H9 (cell line): ENCODE data around the gene RNF126. TPM values are rescaled to one million over a fixed set of nuclear protein-coding genes. Genes with fewer than 3 reads are reported as not detected.
A peak's percentile ranks its signal among the peaks of the same experiment; 100 is the strongest.

ENCODE experiments used
- DNase-seq: peaks from one replicate; pipeline ENCODE4 v3.0.0-alpha.2; 2017
- H2AFZ ChIP-seq: one replicate; pipeline ENCODE4 v1.6.1; 2013; ENCODE audit warnings: mild to moderate bottlenecking, low read length, control low read depth, moderate library complexity
- H2AK5ac ChIP-seq: 2 replicates; pipeline ENCODE4 v1.6.1; 2013; ENCODE audit warnings: low read length, control low read depth, mixed read lengths; ENCODE audit not compliant: insufficient read length
- H2BK120ac ChIP-seq: one replicate; pipeline ENCODE4 v1.6.1; 2013; ENCODE audit warnings: low read depth, mild to moderate bottlenecking, low read length, control low read depth, inconsistent platforms; ENCODE audit not compliant: poor library complexity, severe bottlenecking
- H2BK12ac ChIP-seq: 2 replicates; pipeline ENCODE4 v1.6.1; 2013; ENCODE audit warnings: low read length, control low read depth, mixed read lengths, low read depth; ENCODE audit not compliant: insufficient read length
- H2BK15ac ChIP-seq: 2 replicates; pipeline ENCODE4 v1.6.1; 2013; ENCODE audit warnings: low read depth, low read length, control low read depth
- H2BK20ac ChIP-seq: one replicate; pipeline ENCODE4 v1.6.1; 2013; ENCODE audit warnings: low read depth, mild to moderate bottlenecking, low read length, control low read depth, inconsistent platforms; ENCODE audit not compliant: poor library complexity, severe bottlenecking
- H2BK5ac ChIP-seq: 2 replicates; pipeline ENCODE4 v1.6.1; 2013; ENCODE audit warnings: low read length, control low read depth, mixed read lengths; ENCODE audit not compliant: insufficient read length
- H3K14ac ChIP-seq: 2 replicates; pipeline ENCODE4 v1.6.1; 2013; ENCODE audit warnings: low read length, control low read depth; ENCODE audit not compliant: insufficient read depth
- H3K18ac ChIP-seq: 2 replicates; pipeline ENCODE4 v1.6.1; 2013; ENCODE audit warnings: low read depth, mild to moderate bottlenecking, mixed read lengths, low read length, control low read depth; ENCODE audit not compliant: insufficient read length
- H3K23ac ChIP-seq: 2 replicates; pipeline ENCODE4 v1.6.1; 2013; ENCODE audit warnings: low read length, control low read depth, mixed read lengths, low read depth; ENCODE audit not compliant: insufficient read length
- H3K23me2 ChIP-seq: 2 replicates; pipeline ENCODE4 v1.6.1; 2013; ENCODE audit warnings: low read depth, mild to moderate bottlenecking, mixed read lengths, low read length, control low read depth; ENCODE audit not compliant: insufficient read length, poor library complexity, severe bottlenecking
- H3K27ac ChIP-seq: 2 replicates; pipeline ENCODE4 v1.5.1; 2013; ENCODE audit warnings: low read length, control low read depth, mixed read lengths, low read depth; ENCODE audit not compliant: insufficient read length
- H3K27me3 ChIP-seq: 2 replicates; pipeline ENCODE4 v1.6.1; 2013; ENCODE audit warnings: low read length, control low read depth, inconsistent platforms; ENCODE audit not compliant: insufficient read depth
- H3K4ac ChIP-seq: 2 replicates; pipeline ENCODE4 v1.6.1; 2013; ENCODE audit warnings: low read depth, mild to moderate bottlenecking, control low read depth, inconsistent platforms, low read length, moderate library complexity
- H3K4me1 ChIP-seq: 2 replicates; pipeline ENCODE4 v1.6.1; 2013; ENCODE audit warnings: low read length, control low read depth, inconsistent platforms; ENCODE audit not compliant: insufficient read depth
- H3K4me2 ChIP-seq: 2 replicates; pipeline ENCODE4 v1.6.1; 2013; ENCODE audit warnings: low read length, control low read depth, mixed read lengths; ENCODE audit not compliant: insufficient read length, insufficient read depth
- H3K56ac ChIP-seq: 2 replicates; pipeline ENCODE4 v1.6.1; 2013; ENCODE audit warnings: low read depth, mild to moderate bottlenecking, mixed read lengths, low read length, control low read depth; ENCODE audit not compliant: insufficient read length
- H3K79me1 ChIP-seq: 2 replicates; pipeline ENCODE4 v1.6.1; 2013; ENCODE audit warnings: low read depth, mild to moderate bottlenecking, moderate library complexity, low read length, control low read depth, inconsistent platforms; ENCODE audit not compliant: insufficient read depth, poor library complexity, severe bottlenecking
- H3K79me2 ChIP-seq: 2 replicates; pipeline ENCODE4 v1.6.1; 2013; ENCODE audit warnings: low read length, control low read depth, inconsistent platforms; ENCODE audit not compliant: insufficient read depth
- H3K9ac ChIP-seq: 2 replicates; pipeline ENCODE4 v1.6.1; 2013; ENCODE audit warnings: low read length, control low read depth, mixed read lengths; ENCODE audit not compliant: insufficient read length; ENCODE audit errors: extremely low read depth
- H3K9me3 ChIP-seq: one replicate; pipeline ENCODE4 v1.6.1; 2013; ENCODE audit warnings: low read depth, low read length, inconsistent platforms; ENCODE audit not compliant: control insufficient read depth
- H3T11ph ChIP-seq: one replicate; pipeline ENCODE4 v1.6.1; 2013; ENCODE audit warnings: mild to moderate bottlenecking, low read length, control low read depth, inconsistent platforms
- H4K20me1 ChIP-seq: one replicate; pipeline ENCODE4 v1.6.1; 2013; ENCODE audit not compliant: control insufficient read depth, insufficient read length, insufficient read depth
- H4K5ac ChIP-seq: 2 replicates; pipeline ENCODE4 v1.6.1; 2013; ENCODE audit warnings: low read depth, mild to moderate bottlenecking, mixed read lengths, low read length, control low read depth; ENCODE audit not compliant: insufficient read length
- H4K8ac ChIP-seq: replicated peaks from 2 replicates; pipeline ENCODE4 v1.6.1; 2013; ENCODE audit warnings: low read length, control low read depth, mixed read lengths, low read depth; ENCODE audit not compliant: insufficient read length
- H4K91ac ChIP-seq: 2 replicates; pipeline ENCODE4 v1.6.1; 2013; ENCODE audit warnings: low read depth, mild to moderate bottlenecking, moderate library complexity, mixed read lengths, low read length, control low read depth; ENCODE audit not compliant: insufficient read length
- H3K27ac Mint-ChIP-seq, 3 experiments: 2 replicates in 2 of 3; 3 replicates in 1 of 3; pipeline ENCODE4 v1.8.0; 2020 to 2021; ENCODE audit warnings: mixed read lengths in 3 of 3, mild to moderate bottlenecking in 1 of 3, moderate library complexity in 1 of 3
- H3K27me3 Mint-ChIP-seq: 2 replicates; pipeline ENCODE4 v1.8.0; 2021; ENCODE audit warnings: low read depth, mild to moderate bottlenecking, moderate library complexity, mixed read lengths
- H3K36me3 Mint-ChIP-seq, 3 experiments: 2 replicates in 2 of 3; 3 replicates in 1 of 3; pipeline ENCODE4 v1.8.0; 2020 to 2021; ENCODE audit warnings: low read depth in 3 of 3, mixed read lengths in 3 of 3; ENCODE audit not compliant: insufficient read depth in 1 of 3
- H3K4me1 Mint-ChIP-seq, 2 experiments: 2 replicates each; pipeline ENCODE4 v1.8.0; 2020; ENCODE audit warnings: mixed read lengths in 2 of 2
- H3K4me3 Mint-ChIP-seq, 2 experiments: 2 replicates in 1 of 2; 3 replicates in 1 of 2; pipeline ENCODE4 v1.8.0; 2020 to 2021; ENCODE audit warnings: mild to moderate bottlenecking in 2 of 2, mixed read lengths in 2 of 2, moderate library complexity in 1 of 2
- H3K9me3 Mint-ChIP-seq, 2 experiments: 2 replicates in 1 of 2; 3 replicates in 1 of 2; pipeline ENCODE4 v1.8.0; 2020; ENCODE audit warnings: mild to moderate bottlenecking in 2 of 2, mixed read lengths in 2 of 2, moderate library complexity in 1 of 2
- CTCF ChIP-seq: fragments of 200-600 bp; sonication (generic); conservative IDR thresholded peaks from 3 replicates; pipeline ENCODE4 v1.8.0; 2021; ENCODE audit warnings: antibody characterized with exemption, mild to moderate bottlenecking
- WGBS: extraction: QIAGEN DNeasy Blood & Tissue Kit; methylation state at CpG from one replicate; pipeline ENCODE4 v1.1.7; 2013; ENCODE audit warnings: missing lambda C conversion rate, low lambda C conversion rate, mixed read lengths; ENCODE audit not compliant: insufficient read length; ENCODE audit errors: extremely low coverage; 5-methylcytosine and 5-hydroxymethylcytosine counted together
- total RNA-seq: library from RNA; stranded (reverse); gene quantifications from 2 replicates; pipeline ENCODE4 v1.2.1, GENCODE V29; 2021

Gene RNF126
- total RNA-seq, 1 experiment from 2014 or later, result 81.9 TPM

DNA sequence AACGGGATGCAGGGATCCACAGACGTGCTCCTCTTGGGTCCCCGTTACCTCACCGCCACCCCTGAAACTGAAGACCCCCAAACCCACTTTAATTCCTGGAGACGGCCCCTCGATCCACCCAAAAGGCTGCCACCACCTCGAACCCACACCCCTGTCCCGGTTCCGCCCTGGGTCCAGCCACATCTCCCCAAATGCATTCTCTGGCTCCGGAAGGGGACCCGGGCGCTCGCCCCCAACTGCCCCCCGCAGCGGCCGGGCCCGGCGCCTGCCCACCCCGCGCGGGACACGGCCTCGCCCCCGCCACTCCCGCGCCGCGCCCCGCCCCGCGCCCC, 13.0 kb upstream of the RNF126 start:
- H3K9me3 Mint-ChIP-seq, result no peaks in the 10 kb centered on the region
- H3K79me2 ChIP-seq, result no peaks in the 10 kb centered on the region
- WGBS, result no CpG with 5 or more reads among the region's 31 CpGs
- no peak overlapping the region for H3K27ac ChIP-seq
- no peak overlapping the region for H3K9ac ChIP-seq
- no peak overlapping the region for H4K8ac ChIP-seq
- no peaks in the 10 kb centered on the region for H3K4me1 ChIP-seq
- no peaks in the 10 kb centered on the region for H3K79me1 ChIP-seq
- H2BK120ac ChIP-seq, result no peak overlapping the region
- H3K23me2 ChIP-seq, result peaks cover 8% of the 10 kb centered on the region
- peaks cover 0 to 10% of the 10 kb centered on the region in 2 experiments; a peak in 2 of 4 replicates for H3K4me1 Mint-ChIP-seq
- no peak overlapping the region for H3K23ac ChIP-seq
- H3K9me3 ChIP-seq, result no peaks in the 10 kb centered on the region
- no peak for TF ChIP-seq CTCF
- H3T11ph ChIP-seq, result no peak overlapping the region
- H3K56ac ChIP-seq, result no peak overlapping the region
- no peaks in the 10 kb centered on the region for H3K36me3 Mint-ChIP-seq
- H2BK15ac ChIP-seq, result no peak overlapping the region
- no peak overlapping the region for H2AK5ac ChIP-seq
- no peak overlapping the region for H2BK5ac ChIP-seq
- H3K18ac ChIP-seq, result no peak overlapping the region
- no peak overlapping the region; a peak in 1 of 7 replicates for H3K27ac Mint-ChIP-seq
- H2BK12ac ChIP-seq, result no peak overlapping the region
- H3K4ac ChIP-seq, result no peak overlapping the region
- no peak overlapping the region for H4K91ac ChIP-seq
- H2BK20ac ChIP-seq, result no peak overlapping the region
- H3K27me3 ChIP-seq, result no peaks in the 10 kb centered on the region; the same call in 1 of the 2 replicates
- no peak overlapping the region for H2AFZ ChIP-seq
- H4K5ac ChIP-seq, result no peak overlapping the region
- peak overlapping the region; percentile 42 to 71 for H3K4me3 Mint-ChIP-seq
- no peak for DNase-seq
- no peaks in the 10 kb centered on the region for H4K20me1 ChIP-seq
- H3K27me3 Mint-ChIP-seq, result peaks cover 48% of the 10 kb centered on the region
- H3K4me2 ChIP-seq, result no peak overlapping the region
- H3K14ac ChIP-seq, result no peak overlapping the region
